ENCODE data around the gene MTRFR. TPM values are rescaled to one million over a fixed set of nuclear protein-coding genes. Genes with fewer than 3 reads are reported as not detected.

MTRFR gene
- polyA plus RNA-seq, 1 of the 3 experiments (the other 2 are of a cell fraction): 6.6 TPM

DNA sequence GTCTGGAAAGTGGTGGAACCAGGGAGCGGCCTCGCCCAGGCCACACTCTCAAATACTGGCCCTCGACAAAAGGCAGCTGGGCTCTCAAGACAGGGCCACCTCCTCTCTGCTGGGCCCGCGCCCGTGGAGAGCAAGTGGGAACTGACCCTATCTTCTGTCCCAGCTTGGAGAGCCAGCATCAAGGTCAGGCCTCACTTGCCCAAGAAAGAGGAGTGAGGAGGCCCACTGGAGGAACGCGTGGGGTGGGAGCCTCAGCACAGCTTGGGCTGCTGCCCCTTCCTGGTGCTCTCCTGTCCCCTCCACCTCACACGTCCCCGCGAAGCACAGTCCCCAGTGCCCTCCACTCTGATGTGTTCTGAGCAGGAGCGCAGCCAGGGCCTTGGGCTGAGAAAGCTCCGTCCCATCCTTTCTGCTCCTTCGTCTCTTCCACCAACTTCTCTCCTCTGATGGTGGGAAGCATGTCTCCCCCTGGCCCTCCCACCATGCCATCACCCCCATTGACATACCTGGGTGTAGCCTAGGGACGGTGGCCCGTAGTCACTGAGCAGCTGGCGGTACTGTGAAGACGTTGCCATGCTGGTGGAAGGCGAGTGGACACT is 33.5 kb downstream of the MTRFR start:
- Histone ChIP-seq H3K4me1 (ENCODE audit: control insufficient read depth in 1 of 2, insufficient read depth in 2 of 2, low read depth in 1 of 2, low read length in 1 of 2) (peaks cover 5 to 39% of the 10 kb centered on the region in 2 experiments; a peak in 3 of 4 replicates), H3K9ac (no peak overlapping the region), H3K79me2 (ENCODE audit: insufficient read depth) (peaks cover 90% of the 10 kb centered on the region), H3K27ac (ENCODE audit: low read depth in 2 of 2, low read length in 1 of 2) (peak overlapping the region in 1 of 2 experiments; percentile 99; a peak in 2 of 4 replicates), H3K4me2 (no peak overlapping the region), H3K36me3 (replicated peaks in 1 of 2; ENCODE audit: control insufficient read depth in 1 of 2, insufficient read depth in 2 of 2, low read length in 1 of 2) (peaks cover 22 to 29% of the 10 kb centered on the region in 2 experiments), H3K27me3 (ENCODE audit: insufficient read depth) (no peaks in the 10 kb centered on the region), H3K9me2 (no peaks in the 10 kb centered on the region), H3K4me3 (ENCODE audit: low read depth in 2 of 2, low read length in 1 of 2) (no peak overlapping the region; a peak in 1 of 4 replicates), H3K9me3 (no peaks in the 10 kb centered on the region), H4K20me1 (ENCODE audit: insufficient read depth) (peaks cover 41% of the 10 kb centered on the region), H3F3A (replicated peaks; ENCODE audit: insufficient read depth) (peaks cover 13% of the 10 kb centered on the region), H2AFZ (ENCODE audit: low read depth) (no peak overlapping the region)
- DNase-seq: no peak
- 96% methylated on average over 15 of the region's 19 CpGs for WGBS (ENCODE audit: low lambda C conversion rate)
- TF ChIP-seq RAD21 (IDR thresholded peaks at IDR 0.05; ENCODE audit: low read length): no peak
- no peak for TF ChIP-seq ZBTB33 (IDR thresholded peaks at IDR 0.05; ENCODE audit: borderline replicate concordance, low read depth)
- TF ChIP-seq JUND (IDR thresholded peaks at IDR 0.05): no peak
- TF ChIP-seq EP300 (IDR thresholded peaks at IDR 0.05; ENCODE audit: borderline replicate concordance in 1 of 2, low read depth in 1 of 2, low read length in 1 of 2): no peak
- no peak for TF ChIP-seq FOXM1 (IDR thresholded peaks at IDR 0.05; ENCODE audit: low read depth)
- TF ChIP-seq RFX5 (IDR thresholded peaks at IDR 0.05; ENCODE audit: low read length): no peak
- TF ChIP-seq RXRA (IDR thresholded peaks at IDR 0.05; ENCODE audit: borderline replicate concordance, low read depth): no peak
- TF ChIP-seq NRF1 (IDR thresholded peaks at IDR 0.05; ENCODE audit: low read depth, low read length): no peak
- TF ChIP-seq MXI1 (IDR thresholded peaks at IDR 0.05; ENCODE audit: low read depth, low read length): no peak
- TF ChIP-seq EZH2phosphoT487 (IDR thresholded peaks at IDR 0.05; ENCODE audit: borderline replicate concordance, low read depth): no peak
- TF ChIP-seq YY1 (IDR thresholded peaks at IDR 0.05; ENCODE audit: low read depth): no peak
- TF ChIP-seq MAX (IDR thresholded peaks at IDR 0.05; ENCODE audit: low read depth): no peak
- TF ChIP-seq NFIC (IDR thresholded peaks at IDR 0.05; ENCODE audit: borderline replicate concordance): no peak
- no peak for TF ChIP-seq ELF1 (IDR thresholded peaks at IDR 0.05)
- CTCF ChIA-PET: interaction anchor here (0.9 to 2.6 kb wide), 6 partner anchors 9 to 316 kb away, joined by 3 to 13 read pairs (median 4); no protein-coding TSS in a partner anchor
- POLR2A ChIA-PET: interaction anchor here (0.6 to 3.5 kb wide), 7 partner anchors 9 to 98 kb away, joined by 3 to 47 read pairs (median 6); partner anchors contain the start of genes MPHOSPH9, MTRFR and SBNO1

GRCh38 chr12:123267335-123267920 is 34.2 kb downstream of the MTRFR start:
- H2AFZ ChIP-seq (ENCODE audit: low read depth): no peak overlapping the region
- ChIA-PET CTCF (interaction anchor here (0.6 to 2.6 kb wide), 11 partner anchors 9 to 335 kb away, joined by 3 to 13 read pairs (median 4); partner anchors contain the start of genes DDX55, MPHOSPH9 and MTRFR), POLR2A (interaction anchor here (0.6 to 3.5 kb wide), 9 partner anchors 9 to 116 kb away, joined by 3 to 47 read pairs (median 6); partner anchors contain the start of genes KMT5A, MPHOSPH9, MTRFR and SBNO1)
- DNase-seq: peak; percentile 49
- H3K4me2 ChIP-seq: 0 out of 2 replicates have a peak overlapping the region, but pooled peaks have one; percentile 96
- H3K9me3 ChIP-seq: no peaks in the 10 kb centered on the region
- H3K4me1 ChIP-seq (ENCODE audit: control insufficient read depth in 1 of 2, insufficient read depth in 2 of 2, low read depth in 1 of 2, low read length in 1 of 2): peaks cover 5 to 42% of the 10 kb centered on the region in 2 experiments; a peak in 3 of 4 replicates
- WGBS (ENCODE audit: low lambda C conversion rate): 92% methylated on average over 5 of the region's 7 CpGs
- H3K79me2 ChIP-seq (ENCODE audit: insufficient read depth): peaks cover 89% of the 10 kb centered on the region
- H3K27ac ChIP-seq (ENCODE audit: low read depth in 2 of 2, low read length in 1 of 2): peak overlapping the region; percentile 80 to 99; a peak in 3 of 4 replicates
- peak overlapping the region in 1 of 2 experiments; percentile 15; a peak in 1 of 4 replicates for H3K4me3 ChIP-seq (ENCODE audit: low read depth in 2 of 2, low read length in 1 of 2)
- peaks cover 8% of the 10 kb centered on the region for H3F3A ChIP-seq (replicated peaks; ENCODE audit: insufficient read depth)
- H3K27me3 ChIP-seq (ENCODE audit: insufficient read depth): no peaks in the 10 kb centered on the region
- H3K9ac ChIP-seq: no peak overlapping the region
- peaks cover 36% of the 10 kb centered on the region for H4K20me1 ChIP-seq (ENCODE audit: insufficient read depth)
- H3K9me2 ChIP-seq: no peaks in the 10 kb centered on the region
- peaks cover 15 to 27% of the 10 kb centered on the region in 2 experiments for H3K36me3 ChIP-seq (replicated peaks in 1 of 2; ENCODE audit: control insufficient read depth in 1 of 2, insufficient read depth in 2 of 2, low read length in 1 of 2)
- TF ChIP-seq GABPA (IDR thresholded peaks at IDR 0.05; ENCODE audit: low read depth) (no peak), CHD2 (IDR thresholded peaks at IDR 0.05; ENCODE audit: low read length, partially characterized antibody) (no peak), ZBTB33 (IDR thresholded peaks at IDR 0.05; ENCODE audit: borderline replicate concordance, low read depth) (no peak), FOXJ3 (CRISPR knock-in tag; IDR thresholded peaks at IDR 0.05) (no peak), YY1 (IDR thresholded peaks at IDR 0.05; ENCODE audit: low read depth) (no peak), EZH2phosphoT487 (IDR thresholded peaks at IDR 0.05; ENCODE audit: borderline replicate concordance, low read depth) (no peak), SIN3A (IDR thresholded peaks at IDR 0.05; ENCODE audit: borderline replicate concordance, low read depth, low read length) (no peak), SMC3 (IDR thresholded peaks at IDR 0.05; ENCODE audit: low read depth, low read length) (no peak), POLR2AphosphoS5 (IDR thresholded peaks at IDR 0.05; ENCODE audit: low read depth, low read length) (no peak)
- TF ChIP-seq, protein P1, sequence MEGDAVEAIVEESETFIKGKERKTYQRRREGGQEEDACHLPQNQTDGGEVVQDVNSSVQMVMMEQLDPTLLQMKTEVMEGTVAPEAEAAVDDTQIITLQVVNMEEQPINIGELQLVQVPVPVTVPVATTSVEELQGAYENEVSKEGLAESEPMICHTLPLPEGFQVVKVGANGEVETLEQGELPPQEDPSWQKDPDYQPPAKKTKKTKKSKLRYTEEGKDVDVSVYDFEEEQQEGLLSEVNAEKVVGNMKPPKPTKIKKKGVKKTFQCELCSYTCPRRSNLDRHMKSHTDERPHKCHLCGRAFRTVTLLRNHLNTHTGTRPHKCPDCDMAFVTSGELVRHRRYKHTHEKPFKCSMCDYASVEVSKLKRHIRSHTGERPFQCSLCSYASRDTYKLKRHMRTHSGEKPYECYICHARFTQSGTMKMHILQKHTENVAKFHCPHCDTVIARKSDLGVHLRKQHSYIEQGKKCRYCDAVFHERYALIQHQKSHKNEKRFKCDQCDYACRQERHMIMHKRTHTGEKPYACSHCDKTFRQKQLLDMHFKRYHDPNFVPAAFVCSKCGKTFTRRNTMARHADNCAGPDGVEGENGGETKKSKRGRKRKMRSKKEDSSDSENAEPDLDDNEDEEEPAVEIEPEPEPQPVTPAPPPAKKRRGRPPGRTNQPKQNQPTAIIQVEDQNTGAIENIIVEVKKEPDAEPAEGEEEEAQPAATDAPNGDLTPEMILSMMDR (IDR thresholded peaks at IDR 0.05): no peak
